Measurements from ENCODE around the gene GFAP.

GFAP gene

GRCh38 chr17:44875761-44876160 lies 39.5 kb downstream of the GFAP start:
- no peaks in the 10 kb centered on the region for H3K9me3 Mint-ChIP-seq
- no peak overlapping the region for H3K4me3 Mint-ChIP-seq
- no peak overlapping the region for H3K27ac Mint-ChIP-seq
- peaks cover 58% of the 10 kb centered on the region for H3K36me3 Mint-ChIP-seq
- no peaks in the 10 kb centered on the region for H3K4me1 Mint-ChIP-seq
- H3K27me3 Mint-ChIP-seq = no peaks in the 10 kb centered on the region
- ATAC-seq = no peak

GRCh38 chr17:44872131-44872768 lies 43.0 kb downstream of the GFAP start:
- no peak overlapping the region for H3K27ac Mint-ChIP-seq
- peaks cover 57% of the 10 kb centered on the region for H3K36me3 Mint-ChIP-seq
- no peaks in the 10 kb centered on the region for H3K27me3 Mint-ChIP-seq
- ATAC-seq = no peak
- no peak overlapping the region for H3K4me3 Mint-ChIP-seq
- no peaks in the 10 kb centered on the region for H3K4me1 Mint-ChIP-seq
- no peaks in the 10 kb centered on the region for H3K9me3 Mint-ChIP-seq

- no peak overlapping the region for H3K4me3 Mint-ChIP-seq
- no peaks in the 10 kb centered on the region for H3K4me1 Mint-ChIP-seq
- H3K36me3 Mint-ChIP-seq = peaks cover 52% of the 10 kb centered on the region
- no peaks in the 10 kb centered on the region for H3K9me3 Mint-ChIP-seq
- no peak overlapping the region for H3K27ac Mint-ChIP-seq
- no peak for ATAC-seq
- H3K27me3 Mint-ChIP-seq = no peaks in the 10 kb centered on the region
Observed at GRCh38 chr17:44871556-44871955, 43.7 kb downstream of the GFAP start.

- Mint-ChIP-seq H3K27ac (no peak overlapping the region), H3K4me3 (no peak overlapping the region), H3K4me1 (no peaks in the 10 kb centered on the region), H3K27me3 (no peaks in the 10 kb centered on the region), H3K36me3 (peaks cover 64% of the 10 kb centered on the region), H3K9me3 (no peaks in the 10 kb centered on the region)
- ATAC-seq = no peak
Observed at GRCh38 chr17:44867841-44868240, 47.5 kb downstream of the GFAP start.

GRCh38 chr17:44865931-44866330 lies 49.4 kb downstream of the GFAP start:
- no peak overlapping the region for H3K4me3 Mint-ChIP-seq
- H3K4me1 Mint-ChIP-seq = no peaks in the 10 kb centered on the region
- no peaks in the 10 kb centered on the region for H3K27me3 Mint-ChIP-seq
- no peak overlapping the region for H3K27ac Mint-ChIP-seq
- no peak for ATAC-seq
- no peaks in the 10 kb centered on the region for H3K9me3 Mint-ChIP-seq
- peaks cover 63% of the 10 kb centered on the region for H3K36me3 Mint-ChIP-seq

- Mint-ChIP-seq H3K4me1 (no peaks in the 10 kb centered on the region), H3K36me3 (peaks cover 63% of the 10 kb centered on the region), H3K27ac (no peak overlapping the region), H3K4me3 (no peak overlapping the region), H3K27me3 (no peaks in the 10 kb centered on the region), H3K9me3 (no peaks in the 10 kb centered on the region)
- peak; percentile 63 for ATAC-seq
Observed at GRCh38 chr17:44865231-44865660, 50.1 kb downstream of the GFAP start.

GRCh38 chr17:44864831-44865230 lies 50.5 kb downstream of the GFAP start:
- Mint-ChIP-seq H3K9me3 (no peaks in the 10 kb centered on the region), H3K4me1 (no peaks in the 10 kb centered on the region), H3K36me3 (peaks cover 66% of the 10 kb centered on the region), H3K27ac (no peak overlapping the region), H3K27me3 (no peaks in the 10 kb centered on the region), H3K4me3 (no peak overlapping the region)
- ATAC-seq = no peak

- Mint-ChIP-seq H3K4me1 (no peaks in the 10 kb centered on the region), H3K27ac (no peak overlapping the region), H3K27me3 (no peaks in the 10 kb centered on the region), H3K9me3 (no peaks in the 10 kb centered on the region), H3K36me3 (peaks cover 63% of the 10 kb centered on the region), H3K4me3 (no peak overlapping the region)
- ATAC-seq = no peak
Observed at GRCh38 chr17:44863061-44863918, 52.0 kb downstream of the GFAP start.

- Mint-ChIP-seq H3K36me3 (peaks cover 59% of the 10 kb centered on the region), H3K4me1 (no peaks in the 10 kb centered on the region), H3K4me3 (no peak overlapping the region), H3K27ac (no peak overlapping the region), H3K27me3 (no peaks in the 10 kb centered on the region), H3K9me3 (no peaks in the 10 kb centered on the region)
- no peak for ATAC-seq
Observed at GRCh38 chr17:44862278-44862914, 52.9 kb downstream of the GFAP start.

GRCh38 chr17:44859701-44860100 lies 55.6 kb downstream of the GFAP start:
- ATAC-seq = no peak
- peaks cover 81% of the 10 kb centered on the region for H3K36me3 Mint-ChIP-seq

GRCh38 chr17:44854192-44854591 lies 61.1 kb downstream of the GFAP start:
- Mint-ChIP-seq H3K9me3 (no peaks in the 10 kb centered on the region), H3K4me1 (no peaks in the 10 kb centered on the region), H3K36me3 (peaks cover 77% of the 10 kb centered on the region), H3K4me3 (no peak overlapping the region), H3K27ac (no peak overlapping the region), H3K27me3 (no peaks in the 10 kb centered on the region)
- no peak for ATAC-seq

More at GRCh38 chr17:44859701-44860100, 55.6 kb downstream of the GFAP start:
- Mint-ChIP-seq H3K27ac (no peak overlapping the region), H3K27me3 (no peaks in the 10 kb centered on the region), H3K9me3 (no peaks in the 10 kb centered on the region), H3K4me1 (no peaks in the 10 kb centered on the region), H3K4me3 (no peak overlapping the region)
